ENCODE results near the gene DOP1A.

DNA sequence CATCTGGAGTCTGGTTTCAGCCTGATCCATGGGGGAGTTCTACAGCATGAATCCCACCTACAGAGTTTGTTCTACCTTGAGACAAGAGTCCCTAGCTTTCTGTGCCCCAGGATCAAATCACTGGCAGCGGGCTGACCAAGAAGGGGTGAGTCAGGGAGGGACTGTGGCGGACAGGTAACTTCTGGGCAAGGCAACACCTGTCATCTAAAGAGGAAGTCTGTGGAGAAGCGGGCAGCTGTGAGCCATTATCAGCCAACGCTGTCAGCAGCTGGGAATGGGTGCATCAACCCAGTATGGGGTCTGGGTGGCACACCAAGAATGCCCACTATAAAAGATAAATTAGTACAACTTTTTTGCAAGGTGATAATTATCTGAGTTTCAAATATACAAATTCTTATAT lies 47.7 kb upstream of the DOP1A start:
- TF ChIP-seq, protein P1, sequence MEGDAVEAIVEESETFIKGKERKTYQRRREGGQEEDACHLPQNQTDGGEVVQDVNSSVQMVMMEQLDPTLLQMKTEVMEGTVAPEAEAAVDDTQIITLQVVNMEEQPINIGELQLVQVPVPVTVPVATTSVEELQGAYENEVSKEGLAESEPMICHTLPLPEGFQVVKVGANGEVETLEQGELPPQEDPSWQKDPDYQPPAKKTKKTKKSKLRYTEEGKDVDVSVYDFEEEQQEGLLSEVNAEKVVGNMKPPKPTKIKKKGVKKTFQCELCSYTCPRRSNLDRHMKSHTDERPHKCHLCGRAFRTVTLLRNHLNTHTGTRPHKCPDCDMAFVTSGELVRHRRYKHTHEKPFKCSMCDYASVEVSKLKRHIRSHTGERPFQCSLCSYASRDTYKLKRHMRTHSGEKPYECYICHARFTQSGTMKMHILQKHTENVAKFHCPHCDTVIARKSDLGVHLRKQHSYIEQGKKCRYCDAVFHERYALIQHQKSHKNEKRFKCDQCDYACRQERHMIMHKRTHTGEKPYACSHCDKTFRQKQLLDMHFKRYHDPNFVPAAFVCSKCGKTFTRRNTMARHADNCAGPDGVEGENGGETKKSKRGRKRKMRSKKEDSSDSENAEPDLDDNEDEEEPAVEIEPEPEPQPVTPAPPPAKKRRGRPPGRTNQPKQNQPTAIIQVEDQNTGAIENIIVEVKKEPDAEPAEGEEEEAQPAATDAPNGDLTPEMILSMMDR (IDR thresholded peaks at IDR 0.05; ENCODE audit: low read depth, low read length, missing input control) = no peak
- TF ChIP-seq GABPA (IDR thresholded peaks at IDR 0.05 in 1 of 2, conservative IDR thresholded peaks at IDR 0.05 in 1 of 2) = no peak
- TF ChIP-seq, protein P2, sequence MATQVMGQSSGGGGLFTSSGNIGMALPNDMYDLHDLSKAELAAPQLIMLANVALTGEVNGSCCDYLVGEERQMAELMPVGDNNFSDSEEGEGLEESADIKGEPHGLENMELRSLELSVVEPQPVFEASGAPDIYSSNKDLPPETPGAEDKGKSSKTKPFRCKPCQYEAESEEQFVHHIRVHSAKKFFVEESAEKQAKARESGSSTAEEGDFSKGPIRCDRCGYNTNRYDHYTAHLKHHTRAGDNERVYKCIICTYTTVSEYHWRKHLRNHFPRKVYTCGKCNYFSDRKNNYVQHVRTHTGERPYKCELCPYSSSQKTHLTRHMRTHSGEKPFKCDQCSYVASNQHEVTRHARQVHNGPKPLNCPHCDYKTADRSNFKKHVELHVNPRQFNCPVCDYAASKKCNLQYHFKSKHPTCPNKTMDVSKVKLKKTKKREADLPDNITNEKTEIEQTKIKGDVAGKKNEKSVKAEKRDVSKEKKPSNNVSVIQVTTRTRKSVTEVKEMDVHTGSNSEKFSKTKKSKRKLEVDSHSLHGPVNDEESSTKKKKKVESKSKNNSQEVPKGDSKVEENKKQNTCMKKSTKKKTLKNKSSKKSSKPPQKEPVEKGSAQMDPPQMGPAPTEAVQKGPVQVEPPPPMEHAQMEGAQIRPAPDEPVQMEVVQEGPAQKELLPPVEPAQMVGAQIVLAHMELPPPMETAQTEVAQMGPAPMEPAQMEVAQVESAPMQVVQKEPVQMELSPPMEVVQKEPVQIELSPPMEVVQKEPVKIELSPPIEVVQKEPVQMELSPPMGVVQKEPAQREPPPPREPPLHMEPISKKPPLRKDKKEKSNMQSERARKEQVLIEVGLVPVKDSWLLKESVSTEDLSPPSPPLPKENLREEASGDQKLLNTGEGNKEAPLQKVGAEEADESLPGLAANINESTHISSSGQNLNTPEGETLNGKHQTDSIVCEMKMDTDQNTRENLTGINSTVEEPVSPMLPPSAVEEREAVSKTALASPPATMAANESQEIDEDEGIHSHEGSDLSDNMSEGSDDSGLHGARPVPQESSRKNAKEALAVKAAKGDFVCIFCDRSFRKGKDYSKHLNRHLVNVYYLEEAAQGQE (IDR thresholded peaks at IDR 0.05) = no peak
- no peak for TF ChIP-seq TAF1 (conservative IDR thresholded peaks at IDR 0.05)
- no peak for TF ChIP-seq JUND (IDR thresholded peaks at IDR 0.05)
- no peak for TF ChIP-seq RAD21 (IDR thresholded peaks at IDR 0.05)
- TF ChIP-seq, protein P3, sequence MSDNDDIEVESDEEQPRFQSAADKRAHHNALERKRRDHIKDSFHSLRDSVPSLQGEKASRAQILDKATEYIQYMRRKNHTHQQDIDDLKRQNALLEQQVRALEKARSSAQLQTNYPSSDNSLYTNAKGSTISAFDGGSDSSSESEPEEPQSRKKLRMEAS (IDR thresholded peaks at IDR 0.05) = no peak
- TF ChIP-seq YY1 (IDR thresholded peaks at IDR 0.05) = no peak
